HG02943 (cell line): ENCODE data around the gene INS.

ENCODE experiments used
- ATAC-seq: cut with Tn5 transposase; IDR thresholded peaks from one replicate; pipeline ENCODE4 v1.9.1; 2021; ENCODE audit warnings: mild to moderate bottlenecking, low read depth, moderate library complexity; ENCODE audit not compliant: unreplicated experiment

Gene INS

GRCh38 chr11:2149864-2150847 is 10.9 kb downstream of the INS start:
- no peak for ATAC-seq

- no peak for ATAC-seq
Measured at GRCh38 chr11:2149460-2149859, 11.5 kb downstream of the INS start.

- no peak for ATAC-seq
Measured at GRCh38 chr11:2148595-2148994, 12.4 kb downstream of the INS start.

GRCh38 chr11:2147391-2147790 is 13.6 kb downstream of the INS start:
- ATAC-seq = no peak

GRCh38 chr11:2146051-2146450 is 15.0 kb downstream of the INS start:
- no peak for ATAC-seq

GRCh38 chr11:2144544-2145248 is 16.3 kb downstream of the INS start:
- no peak for ATAC-seq

- ATAC-seq = no peak
Measured at GRCh38 chr11:2143799-2144543, 17.0 kb downstream of the INS start.

- ATAC-seq = no peak
Measured at GRCh38 chr11:2143477-2143798, 17.6 kb downstream of the INS start.

GRCh38 chr11:2142762-2143202 is 18.2 kb downstream of the INS start:
- ATAC-seq = no peak

GRCh38 chr11:2142300-2142759 is 18.7 kb downstream of the INS start:
- ATAC-seq = no peak

- no peak for ATAC-seq
Measured at GRCh38 chr11:2140411-2141400, 20.3 kb downstream of the INS start.

GRCh38 chr11:2139621-2140337 is 21.2 kb downstream of the INS start:
- ATAC-seq = no peak

- no peak for ATAC-seq
Measured at GRCh38 chr11:2139123-2139521, 21.9 kb downstream of the INS start, which contains the start of gene IGF2. Gene IGF2 (minus strand): TSS chr11:2139389. CDS start chr11:2135523, 3,866 bp downstream.

- ATAC-seq = no peak
Measured at GRCh38 chr11:2138431-2139122, 22.4 kb downstream of the INS start.

- ATAC-seq = no peak
Measured at GRCh38 chr11:2138068-2138430, 23.0 kb downstream of the INS start.

- no peak for ATAC-seq
Measured at GRCh38 chr11:2137202-2138067, 23.6 kb downstream of the INS start.

- ATAC-seq = no peak
Measured at GRCh38 chr11:2136952-2137201, 24.1 kb downstream of the INS start.
